ENCODE results near the gene LHX6.
A peak's percentile ranks its signal among the peaks of the same experiment; 100 is the strongest.

The LHX6 gene

DNA sequence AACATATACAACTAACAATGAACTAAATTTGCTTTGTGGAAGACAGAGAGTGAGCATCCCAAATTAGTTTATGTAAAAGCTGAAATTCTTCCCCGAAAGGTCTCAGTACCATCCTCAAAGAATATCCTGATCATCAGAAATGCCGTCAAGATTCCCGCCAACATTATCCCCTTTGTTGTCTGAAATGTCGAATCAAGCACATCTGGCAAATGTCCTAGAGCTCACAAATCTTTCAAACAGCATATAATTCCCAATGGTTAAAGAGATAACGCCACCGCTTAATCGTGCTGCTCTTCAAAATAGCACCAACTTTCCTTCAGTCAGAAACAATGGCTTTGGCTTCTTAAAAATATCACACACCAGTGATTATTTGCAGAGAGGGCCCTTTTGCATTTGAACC is 45.3 kb downstream of the LHX6 start:
- TF ChIP-seq TAF1 (IDR thresholded peaks at IDR 0.05; ENCODE audit: low read depth) (no peak), FOXM1 (IDR thresholded peaks at IDR 0.05; ENCODE audit: borderline replicate concordance, low read depth) (no peak), EGR1 (IDR thresholded peaks at IDR 0.05) (no peak), NFIC (IDR thresholded peaks at IDR 0.05) (no peak), TCF12 (IDR thresholded peaks at IDR 0.05; ENCODE audit: low read depth) (no peak), TEAD4 (IDR thresholded peaks at IDR 0.05) (no peak), ZBTB7A (IDR thresholded peaks at IDR 0.05; ENCODE audit: low read depth) (no peak), RAD21 (IDR thresholded peaks at IDR 0.05; ENCODE audit: low read depth) (no peak)
- TF ChIP-seq, protein P1, sequence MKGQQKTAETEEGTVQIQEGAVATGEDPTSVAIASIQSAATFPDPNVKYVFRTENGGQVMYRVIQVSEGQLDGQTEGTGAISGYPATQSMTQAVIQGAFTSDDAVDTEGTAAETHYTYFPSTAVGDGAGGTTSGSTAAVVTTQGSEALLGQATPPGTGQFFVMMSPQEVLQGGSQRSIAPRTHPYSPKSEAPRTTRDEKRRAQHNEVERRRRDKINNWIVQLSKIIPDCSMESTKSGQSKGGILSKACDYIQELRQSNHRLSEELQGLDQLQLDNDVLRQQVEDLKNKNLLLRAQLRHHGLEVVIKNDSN (IDR thresholded peaks at IDR 0.05), result no peak
- TF ChIP-seq, protein P2, sequence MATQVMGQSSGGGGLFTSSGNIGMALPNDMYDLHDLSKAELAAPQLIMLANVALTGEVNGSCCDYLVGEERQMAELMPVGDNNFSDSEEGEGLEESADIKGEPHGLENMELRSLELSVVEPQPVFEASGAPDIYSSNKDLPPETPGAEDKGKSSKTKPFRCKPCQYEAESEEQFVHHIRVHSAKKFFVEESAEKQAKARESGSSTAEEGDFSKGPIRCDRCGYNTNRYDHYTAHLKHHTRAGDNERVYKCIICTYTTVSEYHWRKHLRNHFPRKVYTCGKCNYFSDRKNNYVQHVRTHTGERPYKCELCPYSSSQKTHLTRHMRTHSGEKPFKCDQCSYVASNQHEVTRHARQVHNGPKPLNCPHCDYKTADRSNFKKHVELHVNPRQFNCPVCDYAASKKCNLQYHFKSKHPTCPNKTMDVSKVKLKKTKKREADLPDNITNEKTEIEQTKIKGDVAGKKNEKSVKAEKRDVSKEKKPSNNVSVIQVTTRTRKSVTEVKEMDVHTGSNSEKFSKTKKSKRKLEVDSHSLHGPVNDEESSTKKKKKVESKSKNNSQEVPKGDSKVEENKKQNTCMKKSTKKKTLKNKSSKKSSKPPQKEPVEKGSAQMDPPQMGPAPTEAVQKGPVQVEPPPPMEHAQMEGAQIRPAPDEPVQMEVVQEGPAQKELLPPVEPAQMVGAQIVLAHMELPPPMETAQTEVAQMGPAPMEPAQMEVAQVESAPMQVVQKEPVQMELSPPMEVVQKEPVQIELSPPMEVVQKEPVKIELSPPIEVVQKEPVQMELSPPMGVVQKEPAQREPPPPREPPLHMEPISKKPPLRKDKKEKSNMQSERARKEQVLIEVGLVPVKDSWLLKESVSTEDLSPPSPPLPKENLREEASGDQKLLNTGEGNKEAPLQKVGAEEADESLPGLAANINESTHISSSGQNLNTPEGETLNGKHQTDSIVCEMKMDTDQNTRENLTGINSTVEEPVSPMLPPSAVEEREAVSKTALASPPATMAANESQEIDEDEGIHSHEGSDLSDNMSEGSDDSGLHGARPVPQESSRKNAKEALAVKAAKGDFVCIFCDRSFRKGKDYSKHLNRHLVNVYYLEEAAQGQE (IDR thresholded peaks at IDR 0.05; ENCODE audit: low read depth), result no peak
- TF ChIP-seq, protein P3, sequence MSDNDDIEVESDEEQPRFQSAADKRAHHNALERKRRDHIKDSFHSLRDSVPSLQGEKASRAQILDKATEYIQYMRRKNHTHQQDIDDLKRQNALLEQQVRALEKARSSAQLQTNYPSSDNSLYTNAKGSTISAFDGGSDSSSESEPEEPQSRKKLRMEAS (IDR thresholded peaks at IDR 0.05), result no peak

DNA sequence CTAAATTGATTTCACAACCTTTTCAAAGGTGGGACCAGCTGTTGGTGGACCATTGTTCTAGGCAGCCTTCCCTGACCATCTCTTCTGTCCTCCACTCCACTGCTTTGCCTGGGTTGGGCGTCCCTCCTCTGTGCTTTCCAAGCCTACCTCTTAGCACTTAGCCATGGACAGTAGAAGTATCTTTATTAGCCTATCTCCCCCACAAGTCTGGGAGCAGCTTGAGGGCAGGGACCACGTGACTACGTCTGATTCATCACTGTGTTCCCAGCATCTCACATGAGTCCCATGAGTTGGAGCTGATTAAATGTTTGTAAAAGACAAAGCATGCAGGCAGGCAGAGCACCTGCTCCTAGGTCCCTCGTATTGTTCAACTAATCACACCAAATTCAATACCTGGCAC is 48.1 kb downstream of the LHX6 start:
- TF ChIP-seq CREB1 (IDR thresholded peaks at IDR 0.05; ENCODE audit: low read depth), result no peak
- TF ChIP-seq, protein P1 (IDR thresholded peaks at IDR 0.05), result peak; percentile 70
- no peak for TF ChIP-seq FOXM1 (IDR thresholded peaks at IDR 0.05; ENCODE audit: borderline replicate concordance, low read depth)

DNA sequence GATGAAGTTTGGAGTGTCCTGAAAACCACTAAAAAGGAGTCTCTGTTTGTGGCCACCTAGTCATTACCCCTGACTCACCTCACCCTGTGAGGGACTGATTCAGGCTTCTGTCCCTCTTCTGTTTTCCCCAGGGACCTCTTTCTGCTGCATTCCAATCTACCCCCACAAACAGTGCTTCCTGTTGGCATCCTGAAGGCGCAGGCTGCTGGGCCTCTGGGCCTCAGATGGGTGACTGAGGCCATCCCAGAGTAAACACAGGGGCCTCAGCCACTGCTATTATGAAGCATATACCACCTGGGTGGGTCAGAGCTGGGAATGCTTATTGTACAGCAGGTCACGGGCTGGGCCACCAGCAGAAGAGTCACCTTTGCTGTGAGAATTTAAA is 49.1 kb downstream of the LHX6 start:
- TF ChIP-seq, protein P3 (IDR thresholded peaks at IDR 0.05), result no peak
- TF ChIP-seq ZBTB7A (IDR thresholded peaks at IDR 0.05; ENCODE audit: low read depth) (no peak), TEAD4 (IDR thresholded peaks at IDR 0.05) (no peak), RAD21 (IDR thresholded peaks at IDR 0.05; ENCODE audit: low read depth) (no peak), TCF12 (IDR thresholded peaks at IDR 0.05; ENCODE audit: low read depth) (no peak), TAF1 (IDR thresholded peaks at IDR 0.05; ENCODE audit: low read depth) (no peak)
- TF ChIP-seq, protein P1 (IDR thresholded peaks at IDR 0.05), result no peak

DNA sequence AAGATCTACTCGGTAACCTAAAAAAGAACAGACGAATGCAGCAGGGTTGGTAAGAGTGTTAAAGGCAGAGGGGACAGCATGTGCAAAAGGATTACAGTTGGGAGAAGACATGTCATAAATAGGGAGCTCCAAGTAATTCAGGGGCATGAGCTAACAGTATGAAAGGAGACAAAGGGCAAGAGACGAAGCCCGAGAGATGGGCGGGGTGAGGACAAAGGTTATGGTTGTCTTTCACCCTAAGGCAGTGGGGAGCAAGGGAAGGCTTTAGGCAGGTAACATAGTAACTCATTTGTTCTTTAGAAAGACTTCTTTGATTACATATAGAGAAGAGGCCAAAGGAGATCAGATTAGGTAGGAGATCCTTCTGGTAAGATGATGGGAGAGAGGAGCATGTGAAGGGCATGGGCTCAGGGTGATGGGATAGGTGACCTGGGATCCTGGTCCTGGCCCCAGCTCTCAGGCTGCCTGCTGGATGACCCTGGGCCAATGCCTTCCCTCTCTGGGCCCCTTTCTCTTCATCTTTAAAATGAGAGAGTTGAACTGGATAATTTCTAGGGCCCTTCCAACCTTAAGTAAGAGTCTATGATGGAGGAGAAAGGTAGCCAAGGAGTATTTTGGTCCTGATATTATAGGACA is 49.6 kb downstream of the LHX6 start:
- no peak for TF ChIP-seq FOXM1 (IDR thresholded peaks at IDR 0.05; ENCODE audit: borderline replicate concordance, low read depth)
- TF ChIP-seq CEBPB (IDR thresholded peaks at IDR 0.05), result no peak
- no peak for TF ChIP-seq NFIC (IDR thresholded peaks at IDR 0.05)
- TF ChIP-seq RAD21 (IDR thresholded peaks at IDR 0.05; ENCODE audit: low read depth), result no peak
- no peak for TF ChIP-seq TEAD4 (IDR thresholded peaks at IDR 0.05)
- TF ChIP-seq YY1 (IDR thresholded peaks at IDR 0.05; ENCODE audit: low read depth), result no peak
- no peak for TF ChIP-seq TCF12 (IDR thresholded peaks at IDR 0.05; ENCODE audit: low read depth)
- TF ChIP-seq, protein P1 (IDR thresholded peaks at IDR 0.05), result no peak
- TF ChIP-seq EP300 (IDR thresholded peaks at IDR 0.05; ENCODE audit: borderline replicate concordance), result no peak
- TF ChIP-seq TAF1 (IDR thresholded peaks at IDR 0.05; ENCODE audit: low read depth), result no peak
- TF ChIP-seq, protein P2 (IDR thresholded peaks at IDR 0.05; ENCODE audit: low read depth), result no peak
- TF ChIP-seq, protein P3 (IDR thresholded peaks at IDR 0.05), result no peak
- no peak for TF ChIP-seq ZBTB7A (IDR thresholded peaks at IDR 0.05; ENCODE audit: low read depth)

DNA sequence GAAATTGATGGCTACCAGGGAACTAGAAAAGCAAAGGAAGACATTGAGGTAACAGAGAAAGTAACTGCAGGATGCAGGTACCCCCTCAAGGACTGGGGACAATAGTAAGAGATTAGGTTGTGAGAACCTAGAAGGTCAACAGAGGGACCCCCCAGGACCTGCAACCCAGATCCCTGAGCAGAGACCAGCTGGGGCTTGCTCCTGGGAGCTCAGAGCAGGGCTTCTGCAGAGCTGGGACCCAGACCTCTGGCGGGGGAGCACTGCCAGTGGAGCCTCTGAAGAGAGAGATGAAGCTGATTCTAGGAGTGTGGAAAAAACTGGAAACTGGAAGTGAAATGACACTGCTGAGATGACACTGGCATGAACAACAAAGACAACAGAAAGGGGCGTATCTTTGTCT is 51.8 kb downstream of the LHX6 start:
- TF ChIP-seq CREB1 (IDR thresholded peaks at IDR 0.05; ENCODE audit: low read depth) (no peak), EP300 (IDR thresholded peaks at IDR 0.05; ENCODE audit: borderline replicate concordance) (no peak), FOXM1 (IDR thresholded peaks at IDR 0.05; ENCODE audit: borderline replicate concordance, low read depth) (no peak), TEAD4 (IDR thresholded peaks at IDR 0.05) (no peak), TAF1 (IDR thresholded peaks at IDR 0.05; ENCODE audit: low read depth) (no peak), TCF12 (IDR thresholded peaks at IDR 0.05; ENCODE audit: low read depth) (no peak), YY1 (IDR thresholded peaks at IDR 0.05; ENCODE audit: low read depth) (no peak), CEBPB (IDR thresholded peaks at IDR 0.05) (no peak), NFIC (IDR thresholded peaks at IDR 0.05) (no peak), EGR1 (IDR thresholded peaks at IDR 0.05) (no peak)

Data from Ishikawa (cell line).